Neural progenitor cell (in vitro differentiated cells): Measurements from ENCODE around the gene ANP32E.

Experiments
- EZH2 ChIP-seq: fragments of 200-600 bp; sonication (generic); IDR thresholded peaks from 2 replicates; pipeline ENCODE4 v1.6.1; 2017; ENCODE audit warnings: antibody characterized with exemption, mild to moderate bottlenecking, moderate library complexity
- TF ChIP-seq, protein P1 (sequence below): fragments of 200-600 bp; sonication (generic); IDR thresholded peaks from 2 replicates; pipeline ENCODE4 v1.5.1; 2017; ENCODE audit warnings: antibody characterized with exemption, mild to moderate bottlenecking

DNA sequence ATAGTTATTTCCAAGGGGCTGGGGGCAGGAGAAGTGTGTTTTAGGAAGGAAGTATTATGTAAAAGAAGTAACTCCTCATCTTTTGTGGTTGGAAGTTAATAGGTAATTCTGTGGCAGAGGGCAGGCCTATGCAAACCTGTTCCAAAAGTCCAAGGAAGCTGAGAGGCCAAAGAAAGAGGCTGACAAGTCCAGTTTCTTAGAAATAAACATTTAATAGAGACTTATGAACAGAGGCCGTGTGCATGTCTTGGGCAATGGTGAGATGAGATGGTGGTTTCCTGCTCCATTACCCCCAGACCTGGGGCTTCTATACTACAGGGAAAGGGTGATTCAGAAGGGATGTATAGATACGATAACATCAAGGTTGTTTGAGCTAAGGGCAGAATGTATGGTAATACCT is 14.0 kb upstream of the ANP32E start:
- TF ChIP-seq EZH2, result no peak
- TF ChIP-seq, protein P1, sequence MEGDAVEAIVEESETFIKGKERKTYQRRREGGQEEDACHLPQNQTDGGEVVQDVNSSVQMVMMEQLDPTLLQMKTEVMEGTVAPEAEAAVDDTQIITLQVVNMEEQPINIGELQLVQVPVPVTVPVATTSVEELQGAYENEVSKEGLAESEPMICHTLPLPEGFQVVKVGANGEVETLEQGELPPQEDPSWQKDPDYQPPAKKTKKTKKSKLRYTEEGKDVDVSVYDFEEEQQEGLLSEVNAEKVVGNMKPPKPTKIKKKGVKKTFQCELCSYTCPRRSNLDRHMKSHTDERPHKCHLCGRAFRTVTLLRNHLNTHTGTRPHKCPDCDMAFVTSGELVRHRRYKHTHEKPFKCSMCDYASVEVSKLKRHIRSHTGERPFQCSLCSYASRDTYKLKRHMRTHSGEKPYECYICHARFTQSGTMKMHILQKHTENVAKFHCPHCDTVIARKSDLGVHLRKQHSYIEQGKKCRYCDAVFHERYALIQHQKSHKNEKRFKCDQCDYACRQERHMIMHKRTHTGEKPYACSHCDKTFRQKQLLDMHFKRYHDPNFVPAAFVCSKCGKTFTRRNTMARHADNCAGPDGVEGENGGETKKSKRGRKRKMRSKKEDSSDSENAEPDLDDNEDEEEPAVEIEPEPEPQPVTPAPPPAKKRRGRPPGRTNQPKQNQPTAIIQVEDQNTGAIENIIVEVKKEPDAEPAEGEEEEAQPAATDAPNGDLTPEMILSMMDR, result no peak
